ENCODE results near the gene PHF3.
A peak's percentile ranks its signal among the peaks of the same experiment; 100 is the strongest.

The PHF3 gene

DNA sequence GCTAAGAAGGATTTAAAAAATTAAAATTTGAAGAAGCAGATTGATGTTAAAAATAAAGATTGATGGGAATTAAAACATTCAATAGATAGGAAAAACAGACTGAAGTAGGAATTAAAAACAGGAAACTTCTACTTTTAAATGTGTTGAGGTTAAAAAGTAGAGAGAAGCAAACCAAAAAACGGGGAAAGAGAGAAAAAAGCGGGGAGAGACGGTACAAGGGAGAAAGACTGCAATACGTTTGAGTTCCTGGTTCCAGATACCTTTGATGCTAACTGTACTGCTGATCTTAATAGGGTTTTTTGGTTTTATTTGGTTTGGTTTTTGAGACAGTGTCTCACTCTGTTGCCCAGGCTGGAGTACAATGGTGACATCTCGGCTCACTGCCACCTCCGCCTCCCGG, 36.4 kb upstream of the PHF3 start:
- Mint-ChIP-seq H3K36me3 (ENCODE audit: low read depth) (no peaks in the 10 kb centered on the region), H3K27ac (no peak overlapping the region), H3K27me3 (ENCODE audit: low read depth, poor library complexity) (peaks cover 4% of the 10 kb centered on the region), H3K4me3 (peak overlapping the region; percentile 99), H3K4me1 (peaks cover 8% of the 10 kb centered on the region), H3K9me3 (no peaks in the 10 kb centered on the region)
- TF ChIP-seq, protein P1, sequence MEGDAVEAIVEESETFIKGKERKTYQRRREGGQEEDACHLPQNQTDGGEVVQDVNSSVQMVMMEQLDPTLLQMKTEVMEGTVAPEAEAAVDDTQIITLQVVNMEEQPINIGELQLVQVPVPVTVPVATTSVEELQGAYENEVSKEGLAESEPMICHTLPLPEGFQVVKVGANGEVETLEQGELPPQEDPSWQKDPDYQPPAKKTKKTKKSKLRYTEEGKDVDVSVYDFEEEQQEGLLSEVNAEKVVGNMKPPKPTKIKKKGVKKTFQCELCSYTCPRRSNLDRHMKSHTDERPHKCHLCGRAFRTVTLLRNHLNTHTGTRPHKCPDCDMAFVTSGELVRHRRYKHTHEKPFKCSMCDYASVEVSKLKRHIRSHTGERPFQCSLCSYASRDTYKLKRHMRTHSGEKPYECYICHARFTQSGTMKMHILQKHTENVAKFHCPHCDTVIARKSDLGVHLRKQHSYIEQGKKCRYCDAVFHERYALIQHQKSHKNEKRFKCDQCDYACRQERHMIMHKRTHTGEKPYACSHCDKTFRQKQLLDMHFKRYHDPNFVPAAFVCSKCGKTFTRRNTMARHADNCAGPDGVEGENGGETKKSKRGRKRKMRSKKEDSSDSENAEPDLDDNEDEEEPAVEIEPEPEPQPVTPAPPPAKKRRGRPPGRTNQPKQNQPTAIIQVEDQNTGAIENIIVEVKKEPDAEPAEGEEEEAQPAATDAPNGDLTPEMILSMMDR (IDR thresholded peaks at IDR 0.05) = no peak
- DNase-seq = no peak

DNA sequence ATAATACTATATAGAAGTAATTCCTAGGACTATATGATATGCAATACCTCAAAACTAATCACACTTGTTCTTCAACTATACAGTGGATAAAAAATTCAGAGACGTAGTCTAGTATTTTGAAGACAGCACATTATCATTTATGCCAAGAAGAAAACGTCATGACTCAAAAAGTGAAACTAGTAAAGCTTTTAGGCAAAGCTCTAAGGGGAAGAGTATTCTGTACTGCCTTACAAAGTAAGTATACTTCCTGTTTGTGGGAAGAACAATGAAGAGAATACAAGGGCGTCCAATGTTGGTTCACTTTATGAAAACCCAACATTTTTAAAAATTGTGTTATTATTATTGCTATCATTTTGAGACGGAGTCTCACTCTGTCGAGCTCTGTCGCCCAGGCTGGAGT, 35.5 kb upstream of the PHF3 start:
- DNase-seq = no peak
- Mint-ChIP-seq H3K27ac (no peak overlapping the region), H3K4me3 (no peak overlapping the region), H3K9me3 (no peaks in the 10 kb centered on the region), H3K27me3 (ENCODE audit: low read depth, poor library complexity) (peaks cover 4% of the 10 kb centered on the region), H3K4me1 (peaks cover 8% of the 10 kb centered on the region), H3K36me3 (ENCODE audit: low read depth) (no peaks in the 10 kb centered on the region)
- TF ChIP-seq, protein P1 (IDR thresholded peaks at IDR 0.05) = no peak

DNA sequence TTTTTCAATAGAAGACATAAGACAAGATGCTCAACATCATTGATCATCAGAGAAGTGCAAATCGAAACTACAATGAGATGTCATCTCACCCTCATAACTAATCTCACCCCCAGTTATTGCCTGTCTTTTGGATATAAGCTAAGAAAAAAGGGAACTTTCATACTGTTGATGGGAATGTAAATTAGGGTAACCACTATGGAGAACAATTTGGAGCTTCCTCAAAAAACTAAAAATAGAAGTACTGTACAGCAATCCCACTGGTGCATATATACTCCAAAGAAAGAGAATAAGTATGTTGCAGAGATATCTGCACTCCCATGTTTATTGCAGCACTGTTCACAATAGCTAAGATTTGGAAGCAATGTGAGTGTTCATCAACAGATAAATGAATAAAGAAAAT, 26.4 kb upstream of the PHF3 start:
- no peak overlapping the region for H3K27ac Mint-ChIP-seq
- no peak for DNase-seq
- no peaks in the 10 kb centered on the region for H3K36me3 Mint-ChIP-seq (ENCODE audit: low read depth)
- H3K4me1 Mint-ChIP-seq = no peaks in the 10 kb centered on the region
- H3K27me3 Mint-ChIP-seq (ENCODE audit: low read depth, poor library complexity) = no peaks in the 10 kb centered on the region
- TF ChIP-seq, protein P1 (IDR thresholded peaks at IDR 0.05) = no peak
- H3K9me3 Mint-ChIP-seq = no peaks in the 10 kb centered on the region
- no peak overlapping the region for H3K4me3 Mint-ChIP-seq

DNA sequence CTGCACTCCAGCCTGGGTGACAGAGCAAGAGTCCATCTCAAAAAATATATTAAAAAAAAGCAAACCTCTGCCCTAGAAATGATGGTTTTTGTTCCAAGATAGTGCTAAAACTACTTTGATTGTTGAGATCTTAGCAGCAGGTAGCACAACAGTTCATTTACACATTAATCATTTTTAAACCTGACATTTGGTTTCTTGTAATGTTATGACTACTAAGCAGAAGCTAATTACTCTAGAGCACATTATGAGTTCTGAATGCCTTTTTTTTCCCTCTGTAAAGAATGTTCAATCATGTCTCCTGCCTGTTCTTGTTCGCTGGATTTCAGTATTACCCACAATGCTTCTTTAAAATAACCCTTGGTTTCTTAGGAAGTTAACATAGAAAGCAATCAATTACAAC, 24.7 kb upstream of the PHF3 start:
- TF ChIP-seq, protein P1 (IDR thresholded peaks at IDR 0.05) = no peak
- no peak overlapping the region for H3K4me3 Mint-ChIP-seq
- no peaks in the 10 kb centered on the region for H3K36me3 Mint-ChIP-seq (ENCODE audit: low read depth)
- no peak overlapping the region for H3K27ac Mint-ChIP-seq
- H3K4me1 Mint-ChIP-seq = no peaks in the 10 kb centered on the region
- no peaks in the 10 kb centered on the region for H3K9me3 Mint-ChIP-seq
- no peaks in the 10 kb centered on the region for H3K27me3 Mint-ChIP-seq (ENCODE audit: low read depth, poor library complexity)
- DNase-seq = no peak

DNA sequence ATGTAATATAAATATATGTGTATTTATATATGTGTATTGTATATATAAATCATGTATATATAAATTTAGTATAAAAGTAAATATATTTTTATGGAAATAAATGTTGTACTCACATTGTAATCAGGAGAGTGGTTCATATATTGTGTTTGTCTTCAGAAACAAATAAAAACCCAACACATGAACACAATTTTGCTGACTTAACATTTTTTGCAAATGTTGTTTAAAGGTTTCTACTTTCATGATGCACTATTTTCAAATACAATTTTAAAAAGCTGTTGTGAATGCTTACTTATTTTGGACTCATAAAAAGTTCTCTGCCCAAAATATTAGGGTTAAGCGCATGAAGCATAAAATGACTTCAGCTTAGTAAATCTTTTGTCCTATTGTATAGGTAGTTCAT, 24.0 kb upstream of the PHF3 start:
- no peak overlapping the region for H3K27ac Mint-ChIP-seq
- H3K36me3 Mint-ChIP-seq (ENCODE audit: low read depth) = no peaks in the 10 kb centered on the region
- TF ChIP-seq, protein P1 (IDR thresholded peaks at IDR 0.05) = no peak
- H3K9me3 Mint-ChIP-seq = no peaks in the 10 kb centered on the region
- H3K27me3 Mint-ChIP-seq (ENCODE audit: low read depth, poor library complexity) = no peaks in the 10 kb centered on the region
- H3K4me1 Mint-ChIP-seq = no peaks in the 10 kb centered on the region
- H3K4me3 Mint-ChIP-seq = no peak overlapping the region
- DNase-seq = no peak

DNA sequence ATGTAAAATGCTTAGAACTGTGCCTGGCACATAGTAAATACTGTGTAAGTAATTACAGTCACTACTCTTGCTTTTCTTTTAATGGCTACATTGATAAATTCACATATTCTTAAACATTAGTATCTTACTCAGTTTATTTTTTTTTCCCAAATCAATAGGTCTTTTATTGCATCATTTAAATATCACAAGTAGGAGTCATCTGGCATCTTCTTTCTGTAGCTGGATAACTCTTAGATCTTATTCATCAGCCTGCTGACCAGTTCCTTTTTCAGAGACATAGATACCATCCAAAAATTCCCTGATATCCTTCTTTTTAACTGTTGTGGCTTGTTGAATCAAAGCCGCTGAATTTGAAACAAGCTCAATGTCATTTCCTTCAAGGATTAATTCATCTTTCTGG, 20.0 kb upstream of the PHF3 start:
- Mint-ChIP-seq H3K4me1 (no peaks in the 10 kb centered on the region), H3K36me3 (ENCODE audit: low read depth) (no peaks in the 10 kb centered on the region), H3K27me3 (ENCODE audit: low read depth, poor library complexity) (peaks cover 5% of the 10 kb centered on the region), H3K9me3 (no peaks in the 10 kb centered on the region), H3K4me3 (no peak overlapping the region), H3K27ac (no peak overlapping the region)
- TF ChIP-seq, protein P1 (IDR thresholded peaks at IDR 0.05) = no peak
- DNase-seq = no peak
